ENCODE measurements around the gene MED13.
"Not testable (repeated sequence)": the region's sequence is repeated elsewhere in the genome, so short reads cannot be mapped to it uniquely, and the experiment has no call there.

MED13 gene

GRCh38 chr17:62049299-62049698 is 15.8 kb downstream of the MED13 start:
- DNase-seq = no peak

- no peak for DNase-seq
Measured at GRCh38 chr17:62048262-62048661, 16.8 kb downstream of the MED13 start.

- DNase-seq = no peak
Measured at GRCh38 chr17:62045517-62045916, 19.6 kb downstream of the MED13 start.

GRCh38 chr17:62045109-62045508 is 20.0 kb downstream of the MED13 start:
- DNase-seq = no peak

- no peak for DNase-seq
Measured at GRCh38 chr17:62043602-62044001, 21.5 kb downstream of the MED13 start.

- no peak for DNase-seq
Measured at GRCh38 chr17:62043140-62043539, 21.9 kb downstream of the MED13 start.

GRCh38 chr17:62038248-62038647 is 26.8 kb downstream of the MED13 start:
- no peak for DNase-seq

GRCh38 chr17:62033317-62033716 is 31.8 kb downstream of the MED13 start:
- DNase-seq = no peak

- DNase-seq = no peak
Measured at GRCh38 chr17:62032480-62032879, 32.6 kb downstream of the MED13 start.

GRCh38 chr17:62030264-62030663 is 34.8 kb downstream of the MED13 start:
- DNase-seq = no peak

GRCh38 chr17:62024866-62025265 is 40.2 kb downstream of the MED13 start:
- no peak for DNase-seq

GRCh38 chr17:62017912-62018311 is 47.2 kb downstream of the MED13 start:
- DNase-seq = no peak

GRCh38 chr17:62017496-62017895 is 47.6 kb downstream of the MED13 start:
- no peak for DNase-seq

- DNase-seq = no peak
Measured at GRCh38 chr17:62014526-62014925, 50.6 kb downstream of the MED13 start.

- DNase-seq = no peak
Measured at GRCh38 chr17:62009220-62009619, 55.9 kb downstream of the MED13 start.

GRCh38 chr17:62008294-62008693 is 56.8 kb downstream of the MED13 start:
- no peak for DNase-seq

- DNase-seq = no peak
Measured at GRCh38 chr17:62004388-62004787, 60.7 kb downstream of the MED13 start.

- DNase-seq = not testable (repeated sequence)
Measured at GRCh38 chr17:62003141-62003540, 61.9 kb downstream of the MED13 start.

GRCh38 chr17:62001105-62001504 is 64.0 kb downstream of the MED13 start:
- DNase-seq = no peak

GRCh38 chr17:62000186-62000585 is 64.9 kb downstream of the MED13 start:
- DNase-seq = no peak

- not testable (repeated sequence) for DNase-seq
Measured at GRCh38 chr17:61998534-61998933, 66.5 kb downstream of the MED13 start.

- no peak for DNase-seq
Measured at GRCh38 chr17:61997664-61998063, 67.4 kb downstream of the MED13 start.

- no peak for DNase-seq
Measured at GRCh38 chr17:61996916-61997605, 68.0 kb downstream of the MED13 start.

GRCh38 chr17:61989509-61989908 is 75.6 kb downstream of the MED13 start:
- no peak for DNase-seq

GRCh38 chr17:61986898-61987297 is 78.2 kb downstream of the MED13 start:
- DNase-seq = no peak

Data from stimulated activated CD4-positive, alpha-beta T cell treated with anti-CD3 and anti-CD28 coated beads, Interleukin-4, amount 100 ng/mL, for 4 hours (primary cell).